ENCODE results near the gene KRT10.
"Not testable (repeated sequence)": the region's sequence is repeated elsewhere in the genome, so short reads cannot be mapped to it uniquely, and the experiment has no call there.

KRT10 gene

DNA sequence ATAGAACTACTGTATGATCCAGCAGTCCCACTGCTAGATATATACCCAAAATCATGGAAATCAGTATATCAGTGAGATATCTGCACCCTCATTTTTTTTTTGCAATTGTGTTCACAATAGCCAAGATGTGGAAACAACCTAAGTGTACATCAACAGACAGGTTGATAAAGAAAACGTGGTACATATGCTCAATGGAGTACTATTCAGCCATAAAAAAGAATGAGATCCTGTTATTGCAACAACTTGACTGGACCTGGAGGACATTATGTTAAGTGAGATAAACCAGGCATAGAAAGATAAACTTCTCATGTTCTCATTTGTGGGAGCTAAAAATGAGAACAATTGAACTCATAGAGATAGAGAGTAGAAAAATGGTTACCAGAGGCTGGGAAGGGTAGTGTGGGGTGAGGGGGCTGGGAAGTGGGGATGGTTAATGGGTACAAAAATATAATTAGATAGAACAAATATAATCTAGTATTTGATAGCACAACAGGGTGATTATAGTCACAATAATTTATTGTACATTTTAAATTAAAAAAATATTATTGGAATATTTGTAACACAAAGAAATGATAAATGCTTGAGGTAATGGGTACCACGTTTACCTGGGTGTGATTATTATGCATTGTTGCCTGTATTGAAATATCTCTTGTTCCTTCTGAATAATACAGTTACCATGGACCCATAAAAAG lies 7.8 kb upstream of the KRT10 start:
- no peak for DNase-seq

DNA sequence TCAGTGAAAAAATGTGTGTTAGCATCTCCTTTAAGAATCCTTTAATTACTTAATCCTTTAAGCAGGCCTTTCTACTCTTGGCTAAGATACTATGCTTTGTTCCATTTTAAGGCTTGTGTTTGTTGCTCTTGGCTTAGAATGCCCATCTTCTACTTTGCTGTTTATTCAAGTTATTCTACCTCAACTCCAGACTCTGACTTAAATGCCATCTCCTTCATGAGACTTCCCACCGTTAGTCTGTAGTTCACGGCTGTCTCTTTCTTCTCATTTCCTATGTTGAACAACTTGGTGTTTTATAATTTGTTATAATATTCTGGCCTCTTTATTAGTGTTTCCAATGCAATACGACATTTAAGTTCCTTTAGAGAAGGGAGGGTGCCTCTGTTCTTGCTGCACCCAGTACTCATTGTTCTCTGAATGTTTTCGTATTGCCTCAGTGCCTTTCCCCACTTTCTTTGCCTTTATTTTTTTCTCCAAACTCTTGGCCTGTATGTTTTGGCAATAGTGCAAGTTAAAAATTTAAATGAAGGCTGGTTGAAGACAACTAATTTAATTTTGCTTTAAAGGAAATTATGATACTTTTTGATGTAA lies 6.1 kb upstream of the KRT10 start:
- no peak for DNase-seq

DNA sequence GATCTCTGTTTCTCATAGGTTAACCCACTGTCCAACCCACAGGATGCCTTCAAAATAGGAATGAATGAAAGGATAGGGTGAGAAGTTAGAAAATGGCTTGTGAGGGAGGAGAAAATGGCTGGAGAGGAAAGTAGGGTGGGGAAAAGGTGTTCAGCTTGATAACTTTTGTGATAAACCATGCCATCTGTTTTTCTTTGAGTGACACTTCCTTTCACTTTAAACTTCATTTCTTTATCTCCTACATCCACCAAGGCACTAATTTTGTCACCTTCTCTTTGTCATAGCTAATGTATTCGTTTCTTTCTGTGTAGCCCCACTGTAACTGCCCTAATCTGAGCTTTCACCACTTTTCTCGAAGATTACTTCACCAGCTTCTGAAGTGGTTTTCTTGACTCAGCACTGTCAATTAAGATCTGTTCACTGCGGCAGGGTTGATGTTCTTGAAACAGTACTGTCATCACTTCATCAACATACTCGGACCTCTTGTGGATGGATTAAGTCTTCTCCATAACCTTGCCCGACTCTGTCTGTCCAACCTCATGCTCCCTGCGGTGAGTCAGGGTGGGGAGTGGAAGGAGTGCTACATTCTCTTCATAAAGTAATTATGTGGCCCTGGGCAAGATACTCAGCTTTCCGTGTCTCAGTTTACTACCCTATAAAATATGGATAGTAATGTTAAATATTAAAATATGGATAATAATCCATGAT lies 5.5 kb upstream of the KRT10 start:
- DNase-seq, result no peak

DNA sequence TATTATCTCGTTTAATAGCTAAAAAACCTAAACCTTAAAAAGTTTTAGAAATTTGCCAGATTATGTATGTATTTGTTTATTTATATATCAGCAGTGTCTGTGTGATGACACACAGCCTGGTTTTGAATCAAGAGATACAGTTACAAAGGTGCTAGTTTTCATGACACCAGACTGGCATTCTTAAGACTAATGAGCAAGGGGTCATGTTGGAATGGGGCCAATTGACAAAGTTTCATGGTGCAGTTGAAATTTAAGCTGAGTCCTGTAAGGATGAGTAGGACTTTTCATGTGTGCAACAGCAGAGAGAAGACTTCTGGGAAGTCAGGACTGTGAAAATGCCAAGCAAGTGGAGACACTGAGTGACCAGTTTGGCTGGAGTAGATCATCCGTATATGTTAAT lies 3.2 kb upstream of the KRT10 start:
- no peak for DNase-seq

DNA sequence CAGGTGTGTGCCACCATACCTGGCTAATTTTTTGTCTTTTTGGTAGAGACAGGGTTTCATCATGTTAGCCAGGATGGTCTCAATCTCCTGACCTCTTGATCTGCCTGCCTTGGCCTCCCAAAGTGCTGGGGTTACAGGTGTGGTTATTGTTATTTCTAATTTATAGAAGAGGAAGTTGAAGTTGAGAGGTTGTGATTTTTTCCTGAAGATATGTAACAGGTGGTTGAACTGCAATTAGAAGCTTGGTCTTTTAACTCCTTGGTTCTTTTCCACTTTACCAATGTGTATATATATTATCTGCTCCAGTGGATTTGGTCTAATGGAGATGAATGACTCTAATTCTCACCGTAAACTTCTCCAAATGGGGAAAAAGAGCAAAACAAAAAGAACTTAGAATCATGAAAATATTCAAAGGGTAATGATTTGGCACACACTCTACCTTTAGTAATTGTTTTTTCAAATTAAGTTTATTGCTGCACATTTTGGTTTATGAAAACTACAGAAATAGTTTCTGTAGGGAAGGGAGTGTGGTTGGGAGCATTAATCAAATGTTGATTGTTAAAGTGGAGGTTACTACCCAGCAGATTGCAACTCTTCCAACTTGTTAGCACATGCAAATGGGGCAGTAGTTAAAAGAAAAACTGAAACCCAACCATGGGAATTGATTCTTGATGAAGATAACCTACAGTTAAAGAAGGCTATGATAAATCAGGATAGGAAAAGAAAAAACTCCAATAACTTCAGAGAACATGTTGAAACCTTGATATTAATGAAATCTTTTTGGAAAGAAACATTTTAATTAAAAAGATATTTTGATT lies 1.8 kb upstream of the KRT10 start:
- no peak for DNase-seq

DNA sequence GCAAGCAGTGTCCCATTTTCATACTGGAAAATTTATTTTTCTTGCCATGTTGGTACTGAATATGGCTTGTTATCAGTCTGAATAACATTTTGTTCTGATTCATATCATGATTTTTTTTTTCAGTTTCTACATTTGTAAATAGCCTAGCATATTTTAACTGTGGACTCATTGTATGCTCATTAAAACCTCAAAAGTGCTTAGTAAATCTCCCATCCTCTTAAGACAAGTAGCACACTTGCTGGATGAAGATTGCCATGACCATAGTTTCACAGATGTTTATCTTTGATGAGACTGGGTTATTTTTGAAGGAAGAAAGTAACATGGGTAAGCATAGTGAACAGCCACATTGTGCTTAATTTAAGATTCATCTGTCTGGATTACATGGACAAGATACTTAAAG lies 878 bp downstream of the KRT10 start:
- no peak for DNase-seq

DNA sequence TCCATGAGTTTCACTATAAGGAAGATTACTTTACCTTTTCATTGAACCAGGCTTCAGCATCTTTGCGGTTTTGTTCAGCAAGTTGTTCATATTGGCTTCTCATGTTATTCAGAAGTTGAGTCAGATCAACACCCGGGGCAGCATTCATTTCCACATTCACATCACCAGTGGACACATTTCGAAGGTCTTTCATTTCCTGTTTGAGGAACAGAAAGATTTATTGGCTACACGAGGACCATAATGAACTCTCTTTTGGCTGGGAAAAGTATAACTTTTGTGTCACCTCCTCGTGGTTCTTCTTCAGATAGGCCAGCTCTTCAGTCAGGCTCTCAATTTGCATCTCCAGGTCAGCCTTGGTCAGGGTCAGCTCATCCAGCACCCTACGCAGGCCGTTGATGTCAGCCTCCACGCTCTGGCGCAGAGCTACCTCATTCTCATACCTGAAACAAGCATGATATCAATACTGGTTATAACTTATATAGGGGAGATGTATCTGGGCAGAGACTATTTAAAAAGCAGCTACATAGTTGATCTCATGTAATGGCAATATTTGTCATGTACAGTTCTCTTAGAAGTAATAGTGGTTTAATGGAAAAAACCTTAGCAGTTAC lies 2.1 kb downstream of the KRT10 start:
- no peak for DNase-seq

DNA sequence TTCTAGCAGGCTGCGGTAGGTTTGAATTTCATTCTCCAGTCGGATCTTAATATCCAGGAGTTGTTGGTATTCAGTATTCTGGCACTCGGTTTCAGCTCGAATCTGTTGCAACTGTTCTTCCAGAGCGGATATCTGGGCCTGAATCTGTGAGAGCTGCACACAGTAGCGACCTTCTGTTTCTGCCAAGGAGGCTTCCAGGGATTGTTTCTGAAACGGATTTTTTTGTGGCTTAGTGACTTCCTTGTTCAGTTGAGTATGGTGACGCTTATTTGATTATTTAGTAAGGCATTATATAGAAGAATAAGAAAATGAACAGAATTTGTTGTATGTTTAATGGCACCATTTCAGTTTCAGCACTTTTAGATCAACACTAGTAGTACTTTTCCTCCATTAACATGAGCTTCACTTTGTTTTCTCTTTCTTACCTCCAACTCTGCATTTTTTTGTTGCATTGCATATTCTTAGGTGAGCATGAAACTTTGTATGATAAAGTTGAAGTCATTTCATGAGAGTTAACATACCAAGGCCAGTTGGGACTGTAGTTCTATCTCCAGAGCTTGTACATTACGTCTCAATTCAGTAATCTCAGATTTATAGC lies 2.8 kb downstream of the KRT10 start:
- no peak for DNase-seq

DNA sequence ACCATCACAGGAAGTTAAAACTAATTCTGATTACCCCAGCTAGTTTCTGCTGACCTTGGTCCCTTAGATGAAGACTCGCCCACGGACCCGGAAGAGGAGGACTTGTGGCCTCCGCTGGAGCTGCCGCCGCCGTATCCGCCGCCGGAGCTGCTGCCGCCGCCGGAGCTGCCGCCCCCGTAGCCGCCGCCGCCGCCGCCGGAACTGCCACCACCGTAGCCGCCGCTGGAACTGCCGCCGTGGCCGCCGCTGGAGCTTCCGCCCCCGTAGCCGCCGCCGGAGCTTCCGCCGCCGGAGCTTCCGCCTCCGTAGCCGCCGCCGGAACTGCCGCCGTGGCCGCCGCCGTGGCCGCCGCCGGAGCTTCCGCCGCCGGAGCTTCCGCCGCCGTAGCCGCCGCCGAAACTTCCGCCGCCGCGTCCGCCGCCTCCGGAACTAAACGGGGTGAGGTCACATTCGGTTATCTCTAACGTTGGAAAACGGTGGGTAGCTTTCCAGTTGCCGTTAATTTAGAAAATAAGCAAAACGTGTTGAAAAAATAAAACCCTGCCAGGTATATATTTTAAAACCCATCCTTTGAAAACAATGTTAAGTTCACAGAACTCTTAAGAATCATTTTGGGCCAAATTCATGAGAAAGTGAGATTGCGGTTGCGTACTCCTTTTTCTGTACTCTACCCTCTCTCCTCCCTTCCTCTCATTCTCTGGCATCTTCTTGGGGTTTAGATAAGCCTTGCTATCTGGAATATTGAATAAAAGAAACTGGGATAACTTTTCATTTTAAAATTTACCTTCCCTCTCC lies 3.5 kb downstream of the KRT10 start:
- peak; percentile 89 for DNase-seq

DNA sequence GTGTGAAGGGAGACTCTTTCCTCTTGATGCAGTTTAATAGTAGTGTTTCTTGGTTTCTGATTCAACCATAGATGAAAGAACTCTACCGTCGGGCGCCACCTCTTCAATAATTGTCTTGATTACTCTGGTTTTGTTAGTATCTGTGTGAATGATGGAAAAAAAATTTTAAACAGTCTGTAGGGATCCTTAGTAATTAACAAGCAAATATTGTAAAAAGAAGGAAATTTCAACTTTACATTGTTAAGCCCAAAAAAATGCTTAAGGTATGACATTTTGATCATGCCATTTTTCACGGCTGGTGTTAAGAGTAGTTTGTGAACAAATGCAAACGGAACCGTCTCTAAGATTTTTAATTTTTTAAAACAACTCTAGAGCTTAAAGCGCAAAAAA lies 4.1 kb downstream of the KRT10 start:
- DNase-seq, result no peak

DNA sequence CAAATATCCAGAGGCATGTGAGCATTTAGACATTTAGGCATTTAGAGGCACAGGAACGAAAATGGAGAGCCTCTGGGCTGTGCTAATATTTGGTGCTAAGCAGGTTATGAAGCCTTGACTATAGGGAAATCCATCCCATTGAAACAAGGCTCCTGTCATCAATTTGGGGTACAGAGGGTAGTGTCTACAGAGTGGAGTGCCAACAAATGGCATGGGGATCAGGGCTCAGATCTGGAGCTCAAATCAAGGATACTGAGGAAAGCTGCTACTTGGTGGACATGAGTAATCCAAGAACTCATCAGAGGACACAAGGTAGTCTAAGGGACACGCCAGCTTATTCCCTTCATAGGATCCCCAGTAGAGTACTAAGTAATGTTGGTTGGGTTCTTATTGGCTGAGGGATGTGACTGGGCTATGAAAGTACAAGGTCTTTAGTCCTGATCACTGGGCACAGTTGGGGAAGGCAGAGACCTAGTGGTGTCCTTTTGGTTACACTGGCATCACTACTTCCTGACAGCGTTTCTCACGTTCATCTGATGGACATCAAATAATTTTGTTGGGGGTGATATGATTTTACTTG lies 5.2 kb downstream of the KRT10 start:
- DNase-seq, result no peak

DNA sequence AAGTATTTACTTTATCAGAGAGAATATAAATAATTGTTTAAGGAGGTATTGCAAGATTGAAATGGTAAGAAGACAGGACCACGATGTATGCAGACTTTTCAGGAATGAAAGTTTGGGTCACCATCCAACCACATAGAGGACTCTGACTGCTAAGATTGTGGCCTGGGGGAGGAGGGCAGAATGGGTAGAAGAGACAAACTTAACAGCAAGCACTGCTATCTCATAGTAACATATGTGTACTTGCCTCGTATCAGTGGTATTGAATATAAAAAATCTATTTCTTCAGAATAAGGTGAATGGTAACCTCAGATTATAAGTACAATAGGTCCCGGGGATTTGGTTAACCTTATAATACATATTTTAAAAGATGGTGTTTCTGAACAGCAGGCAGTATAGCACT lies 5.8 kb downstream of the KRT10 start:
- no peak for DNase-seq

DNA sequence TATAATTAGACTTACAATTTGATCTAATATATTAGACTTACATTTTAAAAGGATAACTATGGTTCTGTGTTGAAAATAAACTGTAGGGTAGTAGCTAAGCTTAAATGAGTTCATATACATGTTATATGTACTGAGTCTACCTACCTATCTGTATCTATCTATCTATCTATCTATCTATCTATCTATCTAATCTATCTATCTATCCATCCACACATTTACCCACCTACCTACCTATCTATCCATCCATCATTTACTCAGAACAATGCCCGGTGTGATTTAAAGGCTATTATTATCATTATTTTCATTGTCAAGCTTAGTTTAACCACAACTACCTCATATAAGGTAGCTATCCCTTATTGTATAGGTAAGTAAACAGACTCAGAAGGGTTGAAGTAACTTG lies 7.0 kb downstream of the KRT10 start:
- DNase-seq, result no peak

DNA sequence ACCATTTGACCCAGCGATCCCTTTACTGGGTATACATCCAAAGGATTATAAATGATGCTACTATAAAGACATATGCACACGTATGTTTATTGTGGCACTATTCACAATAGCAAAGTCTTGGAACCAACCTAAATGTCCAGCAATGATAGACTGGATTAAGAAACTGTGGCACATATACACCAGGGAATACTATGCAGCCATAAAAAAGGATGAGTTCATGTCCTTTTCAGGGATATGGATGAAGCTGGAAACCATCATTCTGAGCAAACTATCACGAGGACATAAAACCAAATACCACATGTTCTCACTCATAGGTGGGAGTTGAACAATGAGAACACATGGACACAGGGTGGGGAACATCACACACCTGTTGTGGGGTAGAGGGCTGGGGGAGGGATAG lies 7.8 kb downstream of the KRT10 start:
- not testable (repeated sequence) for DNase-seq

DNA sequence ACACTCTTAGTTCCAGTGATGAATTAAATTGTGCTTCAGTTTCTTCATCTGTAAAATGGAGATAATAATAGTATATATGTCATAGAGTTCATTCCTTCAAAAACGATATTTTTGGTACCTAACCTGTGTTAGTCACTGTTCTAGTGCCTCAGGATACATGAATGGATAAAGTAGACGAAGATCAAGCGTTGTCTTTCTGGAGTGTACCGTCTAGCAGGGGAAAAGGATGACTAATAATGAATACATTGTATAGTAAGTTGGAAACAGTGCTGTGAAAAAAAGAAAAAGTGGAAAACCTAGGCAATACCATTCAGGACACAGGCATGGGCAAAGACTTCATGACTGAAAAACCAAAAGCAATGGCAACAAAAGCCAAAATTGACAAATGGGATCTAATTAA lies 8.6 kb downstream of the KRT10 start:
- no peak for DNase-seq

DNA sequence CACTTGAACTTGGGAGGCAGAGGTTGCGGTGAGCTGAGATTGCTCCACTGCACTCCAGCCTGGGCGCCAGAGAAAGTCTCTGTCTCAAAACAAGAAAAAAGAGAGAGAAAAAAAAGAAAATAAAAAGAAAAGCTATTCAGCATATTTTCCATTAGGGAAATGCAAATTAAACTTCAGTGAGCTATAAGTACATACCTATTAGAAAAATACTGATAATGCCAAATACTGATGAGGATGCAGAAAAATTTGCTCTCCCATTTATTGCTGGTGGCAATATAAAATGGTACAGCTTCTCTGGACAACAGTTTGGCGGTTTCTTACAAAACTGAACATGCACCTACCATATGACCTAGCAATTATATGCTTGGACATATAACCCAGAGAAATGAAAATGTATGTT lies 9.8 kb downstream of the KRT10 start:
- no peak for DNase-seq

DNA sequence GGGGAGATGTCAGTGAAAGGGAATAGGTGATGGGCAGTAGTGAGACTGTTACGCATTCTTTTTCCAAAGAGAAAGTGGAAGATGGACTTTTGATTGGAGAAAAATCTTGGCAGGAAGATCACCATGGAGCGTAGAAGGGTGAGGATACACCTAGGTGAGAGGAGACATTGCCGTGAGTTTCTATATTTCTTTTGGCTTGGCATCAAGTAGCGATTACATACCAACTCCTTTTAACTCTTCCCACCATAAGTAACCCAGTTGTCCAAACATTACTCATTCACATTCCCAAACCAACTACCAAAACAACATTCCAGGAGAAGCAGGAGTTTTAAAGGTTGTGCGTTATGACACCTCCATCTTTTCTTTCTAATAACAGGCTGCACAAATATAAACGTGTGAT lies 11.9 kb downstream of the KRT10 start:
- no peak for DNase-seq

DNA sequence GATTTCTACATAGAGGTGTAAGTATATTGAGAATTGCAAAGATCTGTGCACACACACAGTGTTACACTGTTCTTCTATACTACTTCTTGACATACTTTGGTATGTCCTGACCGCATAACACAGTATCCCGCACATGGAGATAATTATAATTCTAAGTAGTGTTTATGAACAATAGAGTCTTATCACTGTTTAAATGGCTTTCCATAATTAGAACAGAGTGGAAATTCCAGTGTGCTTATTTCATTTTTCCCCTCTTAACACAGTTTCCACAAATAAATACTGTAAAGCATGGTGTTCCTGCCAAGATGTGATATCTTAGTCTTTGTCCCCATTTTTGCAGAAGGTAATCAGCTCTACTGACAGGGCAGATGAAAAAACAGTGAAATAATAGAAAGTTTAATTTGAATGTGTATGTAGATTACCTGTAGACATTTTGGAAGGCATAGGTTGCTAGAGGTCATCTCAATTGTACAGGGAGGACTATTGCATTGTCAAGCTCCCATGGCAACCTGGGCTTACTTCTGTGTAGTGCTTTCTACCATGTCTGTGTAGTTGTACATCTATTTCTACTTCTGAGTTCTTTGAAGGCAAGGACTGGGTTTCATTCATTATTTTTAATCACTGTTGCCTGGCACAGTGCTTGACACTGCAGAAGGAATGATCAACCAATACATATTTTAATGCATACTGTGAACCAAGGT lies 12.5 kb downstream of the KRT10 start:
- DNase-seq, result no peak

DNA sequence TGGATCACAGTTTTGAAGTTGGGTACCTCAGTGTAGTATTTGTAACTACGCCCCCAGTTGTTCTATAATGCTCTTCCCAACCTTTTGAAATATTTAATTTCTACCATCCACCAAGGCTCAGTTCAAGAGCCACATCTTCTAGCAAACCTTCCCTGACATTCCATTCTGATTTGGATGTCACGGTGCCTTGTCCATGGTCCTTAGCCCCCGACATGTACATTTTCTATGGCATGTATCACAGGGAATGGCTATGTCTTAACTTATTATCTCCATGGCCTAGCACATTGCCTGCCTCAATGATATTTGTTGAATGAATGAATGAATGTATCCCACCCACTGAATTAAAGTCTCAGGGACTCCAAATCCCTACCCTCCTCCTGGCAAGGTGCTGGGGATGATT lies 16.3 kb downstream of the KRT10 start:
- DNase-seq, result no peak

DNA sequence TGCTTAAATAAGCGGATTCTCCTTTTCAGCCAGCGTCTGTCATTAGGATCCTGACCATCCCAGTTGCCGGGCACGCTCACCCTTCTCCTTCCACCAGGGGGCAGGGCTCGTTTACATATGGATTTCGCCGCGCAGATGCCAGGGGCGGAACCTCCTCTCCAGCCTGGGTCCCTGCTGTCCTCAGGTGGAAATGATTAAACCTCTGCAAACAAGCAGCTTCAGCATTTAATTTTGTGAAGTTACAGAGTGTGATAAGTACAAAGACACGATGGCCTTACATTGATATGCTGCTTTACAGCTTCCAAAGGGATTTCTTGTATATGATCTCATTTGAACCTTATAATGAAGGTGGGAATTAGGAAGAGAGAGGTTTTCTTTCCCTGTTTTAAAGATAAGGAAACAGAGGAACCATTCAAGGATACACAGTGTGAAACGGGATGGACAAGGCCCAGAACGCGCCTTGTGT lies 18.8 kb downstream of the KRT10 start:
- peak; percentile 83 for DNase-seq

DNA sequence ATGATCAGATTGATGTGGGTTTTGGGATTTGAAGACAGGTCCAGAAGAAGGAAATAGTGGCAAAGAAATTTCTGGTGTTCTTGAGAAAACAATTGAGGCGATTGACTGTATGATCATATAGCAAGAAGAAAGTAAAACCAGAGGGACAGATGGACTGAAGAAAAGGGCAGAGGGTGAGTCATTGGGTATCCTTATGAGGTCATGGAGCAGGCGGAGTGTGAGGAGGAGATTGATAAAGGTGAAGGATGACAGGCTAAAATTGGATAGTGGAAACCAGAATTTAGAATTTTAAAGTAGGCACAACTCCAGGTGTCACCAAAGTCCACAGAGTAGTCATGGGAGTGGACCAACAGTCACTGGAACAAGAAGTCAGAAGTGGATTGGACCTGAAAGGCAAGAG lies 21.3 kb downstream of the KRT10 start:
- DNase-seq, result no peak

All from retina (tissue), 1 donor.